Measurements from ENCODE around the gene OTOP1.
"Not testable (repeated sequence)": the region's sequence is repeated elsewhere in the genome, so short reads cannot be mapped to it uniquely, and the experiment has no call there.

OTOP1 gene

GRCh38 chr4:4249866-4250265 lies 23.1 kb upstream of the OTOP1 start:
- TF ChIP-seq ISL1 (CRISPR knock-in tag; IDR thresholded peaks at IDR 0.05): no peak
- TF ChIP-seq, protein P1, sequence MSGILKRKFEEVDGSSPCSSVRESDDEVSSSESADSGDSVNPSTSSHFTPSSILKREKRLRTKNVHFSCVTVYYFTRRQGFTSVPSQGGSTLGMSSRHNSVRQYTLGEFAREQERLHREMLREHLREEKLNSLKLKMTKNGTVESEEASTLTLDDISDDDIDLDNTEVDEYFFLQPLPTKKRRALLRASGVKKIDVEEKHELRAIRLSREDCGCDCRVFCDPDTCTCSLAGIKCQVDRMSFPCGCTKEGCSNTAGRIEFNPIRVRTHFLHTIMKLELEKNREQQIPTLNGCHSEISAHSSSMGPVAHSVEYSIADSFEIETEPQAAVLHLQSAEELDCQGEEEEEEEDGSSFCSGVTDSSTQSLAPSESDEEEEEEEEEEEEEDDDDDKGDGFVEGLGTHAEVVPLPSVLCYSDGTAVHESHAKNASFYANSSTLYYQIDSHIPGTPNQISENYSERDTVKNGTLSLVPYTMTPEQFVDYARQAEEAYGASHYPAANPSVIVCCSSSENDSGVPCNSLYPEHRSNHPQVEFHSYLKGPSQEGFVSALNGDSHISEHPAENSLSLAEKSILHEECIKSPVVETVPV (CRISPR knock-in tag; IDR thresholded peaks at IDR 0.05): no peak
- no peak for TF ChIP-seq PPARA (CRISPR knock-in tag; IDR thresholded peaks at IDR 0.05; ENCODE audit: borderline replicate concordance)
- no peak for TF ChIP-seq ARNTL (CRISPR knock-in tag; IDR thresholded peaks at IDR 0.05; ENCODE audit: borderline replicate concordance, low read depth)
- no peak for TF ChIP-seq TSHZ2 (CRISPR knock-in tag; IDR thresholded peaks at IDR 0.05)
- TF ChIP-seq ZFP3 (CRISPR knock-in tag; IDR thresholded peaks at IDR 0.05): no peak
- TF ChIP-seq, protein P2, sequence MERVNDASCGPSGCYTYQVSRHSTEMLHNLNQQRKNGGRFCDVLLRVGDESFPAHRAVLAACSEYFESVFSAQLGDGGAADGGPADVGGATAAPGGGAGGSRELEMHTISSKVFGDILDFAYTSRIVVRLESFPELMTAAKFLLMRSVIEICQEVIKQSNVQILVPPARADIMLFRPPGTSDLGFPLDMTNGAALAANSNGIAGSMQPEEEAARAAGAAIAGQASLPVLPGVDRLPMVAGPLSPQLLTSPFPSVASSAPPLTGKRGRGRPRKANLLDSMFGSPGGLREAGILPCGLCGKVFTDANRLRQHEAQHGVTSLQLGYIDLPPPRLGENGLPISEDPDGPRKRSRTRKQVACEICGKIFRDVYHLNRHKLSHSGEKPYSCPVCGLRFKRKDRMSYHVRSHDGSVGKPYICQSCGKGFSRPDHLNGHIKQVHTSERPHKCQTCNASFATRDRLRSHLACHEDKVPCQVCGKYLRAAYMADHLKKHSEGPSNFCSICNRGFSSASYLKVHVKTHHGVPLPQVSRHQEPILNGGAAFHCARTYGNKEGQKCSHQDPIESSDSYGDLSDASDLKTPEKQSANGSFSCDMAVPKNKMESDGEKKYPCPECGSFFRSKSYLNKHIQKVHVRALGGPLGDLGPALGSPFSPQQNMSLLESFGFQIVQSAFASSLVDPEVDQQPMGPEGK (CRISPR knock-in tag; IDR thresholded peaks at IDR 0.05; ENCODE audit: borderline replicate concordance): no peak
- TF ChIP-seq ZNF8 (CRISPR knock-in tag; IDR thresholded peaks at IDR 0.05): no peak
- no peak for TF ChIP-seq GLIS3 (CRISPR knock-in tag; IDR thresholded peaks at IDR 0.05)
- TF ChIP-seq ESRRG (CRISPR knock-in tag; IDR thresholded peaks at IDR 0.05): no peak
- no peak for TF ChIP-seq ZC3H10 (CRISPR knock-in tag; IDR thresholded peaks at IDR 0.05)
- TF ChIP-seq ZNF565 (CRISPR knock-in tag; conservative IDR thresholded peaks at IDR 0.05; ENCODE audit: low read depth): no peak
- TF ChIP-seq OSR1 (CRISPR knock-in tag; IDR thresholded peaks at IDR 0.05): no peak
- TF ChIP-seq, protein P3, sequence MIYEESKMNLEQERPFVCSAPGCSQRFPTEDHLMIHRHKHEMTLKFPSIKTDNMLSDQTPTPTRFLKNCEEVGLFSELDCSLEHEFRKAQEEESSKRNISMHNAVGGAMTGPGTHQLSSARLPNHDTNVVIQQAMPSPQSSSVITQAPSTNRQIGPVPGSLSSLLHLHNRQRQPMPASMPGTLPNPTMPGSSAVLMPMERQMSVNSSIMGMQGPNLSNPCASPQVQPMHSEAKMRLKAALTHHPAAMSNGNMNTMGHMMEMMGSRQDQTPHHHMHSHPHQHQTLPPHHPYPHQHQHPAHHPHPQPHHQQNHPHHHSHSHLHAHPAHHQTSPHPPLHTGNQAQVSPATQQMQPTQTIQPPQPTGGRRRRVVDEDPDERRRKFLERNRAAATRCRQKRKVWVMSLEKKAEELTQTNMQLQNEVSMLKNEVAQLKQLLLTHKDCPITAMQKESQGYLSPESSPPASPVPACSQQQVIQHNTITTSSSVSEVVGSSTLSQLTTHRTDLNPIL (CRISPR knock-in tag; IDR thresholded peaks at IDR 0.05; ENCODE audit: low read depth): no peak
- no peak for TF ChIP-seq SNAI2 (CRISPR knock-in tag; IDR thresholded peaks at IDR 0.05)
- no peak for TF ChIP-seq ZNF70 (CRISPR knock-in tag; IDR thresholded peaks at IDR 0.05)
- TF ChIP-seq BACH2 (CRISPR knock-in tag; IDR thresholded peaks at IDR 0.05; ENCODE audit: borderline replicate concordance): no peak
- no peak for TF ChIP-seq POU6F1 (CRISPR knock-in tag; IDR thresholded peaks at IDR 0.05; ENCODE audit: borderline replicate concordance, low read depth)
- no peak for TF ChIP-seq TOX (CRISPR knock-in tag; IDR thresholded peaks at IDR 0.05; ENCODE audit: borderline replicate concordance)
- TF ChIP-seq CSDC2 (CRISPR knock-in tag; IDR thresholded peaks at IDR 0.05): no peak
- no peak for ATAC-seq

- not testable (repeated sequence) for ATAC-seq
These were observed 22.6 kb upstream of the OTOP1 start for GRCh38 chr4:4249342-4249741.

GRCh38 chr4:4248885-4249203 lies 22.1 kb upstream of the OTOP1 start:
- ATAC-seq: no peak
- TF ChIP-seq SNAI2 (CRISPR knock-in tag; IDR thresholded peaks at IDR 0.05): no peak
- TF ChIP-seq TCF4 (CRISPR knock-in tag; IDR thresholded peaks at IDR 0.05; ENCODE audit: borderline replicate concordance): no peak
- TF ChIP-seq, protein P3 (CRISPR knock-in tag; IDR thresholded peaks at IDR 0.05; ENCODE audit: low read depth): no peak
- no peak for TF ChIP-seq ZNF8 (CRISPR knock-in tag; IDR thresholded peaks at IDR 0.05)
- TF ChIP-seq RARB (CRISPR knock-in tag; IDR thresholded peaks at IDR 0.05): no peak
